NOMO-1 treated with DMSO at 0.1 percent for 48 hours (cell line): Measurements from ENCODE around the gene KSR2.
A peak's percentile ranks its signal among the peaks of the same experiment; 100 is the strongest.
"Not testable (repeated sequence)": the region's sequence is repeated elsewhere in the genome, so short reads cannot be mapped to it uniquely, and the experiment has no call there.

Source experiments
- DNase-seq: peaks from one replicate; lab custom pipeline; 2025; ENCODE audit not compliant: unreplicated experiment; lab: John Stamatoyannopoulos, UW

KSR2 gene

DNA sequence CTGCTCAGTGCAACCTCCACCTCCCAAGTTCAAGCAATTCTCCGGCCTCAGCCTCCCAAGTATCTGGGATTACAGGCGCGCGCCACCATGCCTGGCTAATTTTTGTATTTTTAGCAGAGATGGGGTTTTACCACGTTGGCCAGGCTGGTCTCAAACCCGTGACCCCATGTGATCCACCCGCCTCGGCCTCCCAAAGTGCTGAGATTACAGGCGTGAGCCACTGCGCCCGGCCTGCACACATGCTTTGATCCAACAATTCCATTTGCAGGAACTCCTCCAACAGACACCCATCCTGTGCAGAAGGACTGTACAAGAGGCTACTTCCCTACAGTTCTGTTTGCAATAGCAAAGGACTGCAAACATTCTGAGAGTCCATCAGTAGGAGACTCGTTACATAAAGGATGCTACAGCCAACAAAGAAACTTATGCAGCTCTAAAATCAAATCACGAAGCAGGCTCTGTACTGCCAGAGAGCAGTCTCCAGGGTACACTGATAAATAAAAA, 108.0 kb downstream of the KSR2 start:
- DNase-seq = not testable (repeated sequence)

DNA sequence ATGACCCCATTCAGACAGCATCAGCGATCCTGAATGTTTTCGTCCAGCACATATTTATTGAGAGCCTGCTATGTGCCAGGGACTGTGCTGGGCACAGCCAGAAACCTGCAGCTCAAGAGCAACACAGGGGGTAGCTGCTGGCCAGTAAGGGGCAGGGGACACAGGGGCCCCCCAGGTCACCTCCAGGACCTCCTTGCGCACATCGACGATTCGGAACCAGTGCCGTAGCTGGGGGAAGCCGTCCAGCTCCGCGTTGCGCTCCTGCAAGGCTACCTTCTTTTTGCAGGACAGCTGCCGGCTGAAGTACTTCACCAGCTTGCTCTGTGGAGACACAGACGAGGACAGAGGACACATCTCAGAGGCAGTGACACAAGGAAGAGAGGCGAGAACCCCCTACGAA, 108.7 kb downstream of the KSR2 start:
- no peak for DNase-seq

DNA sequence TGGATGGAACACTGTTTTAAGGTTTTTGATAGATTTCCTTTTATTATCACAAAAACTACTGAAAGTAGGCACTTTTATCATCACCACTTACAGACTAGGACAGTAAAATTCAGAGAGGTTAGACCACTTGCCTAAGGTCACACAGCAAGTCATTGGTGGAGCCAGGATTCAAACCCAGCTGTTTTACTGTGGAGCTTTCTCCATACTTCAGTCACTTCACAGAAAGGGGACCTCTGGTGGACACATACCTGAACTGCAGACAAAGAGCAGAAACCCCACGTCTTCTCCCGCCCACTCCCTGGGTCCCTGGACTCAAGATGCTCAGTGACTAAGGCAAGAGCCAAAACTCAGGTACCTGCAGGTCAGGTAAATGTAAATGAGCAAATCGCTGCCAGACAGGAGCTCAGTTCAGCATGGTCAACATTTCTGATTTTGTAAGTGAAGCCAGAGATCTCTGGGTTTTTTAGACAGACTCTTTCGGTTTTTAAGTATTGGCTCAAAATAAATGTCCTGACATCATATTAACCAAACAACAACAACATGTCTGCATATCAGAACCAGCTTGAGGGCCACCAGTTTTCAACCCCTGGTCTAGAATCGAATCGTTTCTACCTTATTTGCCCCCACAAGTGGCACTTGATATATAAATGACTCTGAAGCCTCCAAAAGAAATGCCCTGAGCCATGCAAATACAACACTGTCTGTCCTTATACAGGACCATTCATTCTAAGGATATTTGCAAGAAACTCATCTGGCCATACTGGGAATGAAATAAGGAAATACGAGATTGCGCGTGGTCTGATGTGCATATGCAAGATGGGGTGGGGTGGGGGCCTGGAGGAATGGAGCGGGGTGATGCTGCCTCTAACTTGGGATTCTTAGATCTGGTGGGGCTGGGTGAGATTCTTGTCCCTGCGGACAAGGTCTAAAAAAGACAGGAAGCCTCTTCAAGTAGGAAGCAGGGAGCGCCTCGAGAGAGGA, 110.9 kb downstream of the KSR2 start:
- peak; percentile 27 for DNase-seq

DNA sequence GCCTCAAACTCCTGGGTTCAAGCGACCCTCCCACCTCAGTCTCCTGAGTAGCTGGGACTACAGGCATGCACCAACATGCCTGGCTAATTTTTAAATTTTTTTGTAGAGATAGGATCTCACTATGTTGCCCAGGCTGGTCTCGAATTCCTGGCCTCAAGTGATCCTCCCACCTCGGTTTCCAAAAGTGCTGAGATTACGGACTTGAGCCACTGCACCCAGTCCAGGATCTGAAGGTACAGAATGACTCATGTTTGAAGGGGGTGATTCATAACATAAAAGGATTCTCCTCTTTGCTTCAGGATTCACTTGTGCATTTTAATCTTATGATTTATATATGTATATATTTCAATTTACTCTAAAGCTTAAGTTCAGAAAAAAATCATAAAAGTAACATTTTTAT, 111.7 kb downstream of the KSR2 start:
- not testable (repeated sequence) for DNase-seq

DNA sequence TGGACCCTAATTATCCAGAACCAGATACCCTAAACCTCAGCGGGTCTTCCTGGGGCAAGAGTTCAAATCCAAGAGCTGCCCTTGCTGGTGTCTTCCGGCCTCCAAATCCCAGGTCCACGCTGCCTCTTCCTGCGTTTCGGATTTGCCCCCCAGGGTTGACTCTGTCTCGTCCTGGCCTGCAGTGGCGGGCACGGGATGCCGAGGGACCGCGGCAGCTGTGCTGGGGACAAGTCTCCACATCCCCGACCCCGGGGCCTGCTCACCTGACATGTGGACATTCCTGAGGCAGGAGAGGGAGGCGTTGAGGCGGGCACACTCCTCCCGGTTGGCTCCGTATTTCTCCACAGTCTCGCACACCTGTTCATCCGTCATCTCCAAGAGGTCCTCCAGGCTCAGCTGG, 113.6 kb downstream of the KSR2 start:
- DNase-seq = no peak

DNA sequence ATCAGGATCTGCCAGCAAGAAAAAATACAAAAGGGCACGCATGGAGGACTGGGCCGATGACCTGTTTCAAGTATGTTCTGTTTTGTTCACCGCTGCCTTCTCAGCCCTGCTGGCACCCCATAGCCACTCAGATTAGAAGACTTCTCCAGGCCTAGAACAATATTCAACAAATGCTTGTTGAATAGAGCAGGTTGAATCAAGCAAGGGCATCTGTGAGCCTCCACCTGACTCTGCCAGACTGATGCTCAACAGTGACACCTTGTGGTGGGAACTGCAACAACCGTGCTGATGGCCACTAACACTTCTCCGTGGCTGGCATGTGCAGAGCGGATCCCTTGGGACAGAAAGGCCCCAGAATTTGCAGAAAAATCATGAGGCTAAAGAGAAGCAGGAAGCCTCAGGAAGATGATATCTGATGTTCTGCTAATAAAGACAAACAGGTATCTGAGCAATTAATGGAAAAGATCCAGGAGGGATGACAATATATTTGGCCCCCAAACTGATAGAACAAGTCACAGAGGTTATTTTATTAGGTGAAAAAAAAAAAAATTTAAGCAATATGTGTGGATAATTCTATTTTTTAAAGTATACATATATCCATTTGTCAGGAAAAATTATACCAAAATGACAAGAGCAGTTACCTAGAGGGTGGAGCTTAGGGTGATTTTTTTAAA, 114.3 kb downstream of the KSR2 start:
- DNase-seq = peak; percentile 39

DNA sequence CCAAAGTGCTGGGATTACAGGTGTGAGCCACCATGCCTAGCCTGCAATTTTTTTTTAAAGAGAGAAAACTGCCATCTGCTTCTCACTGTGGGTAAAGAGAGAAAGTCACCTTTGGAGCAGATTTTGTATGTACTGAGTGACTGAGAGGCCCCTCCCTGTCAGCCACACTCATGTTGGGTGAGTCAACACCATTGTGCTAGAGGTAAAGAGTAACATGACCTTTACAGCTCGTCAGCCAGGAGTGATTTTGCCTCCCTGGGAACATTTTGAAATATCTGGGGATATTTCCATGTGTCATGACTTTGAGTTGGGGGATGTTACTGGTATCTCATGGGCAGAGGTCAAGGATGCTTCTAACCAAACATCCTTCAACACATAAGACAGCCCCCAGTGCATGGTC, 115.2 kb downstream of the KSR2 start:
- no peak for DNase-seq

DNA sequence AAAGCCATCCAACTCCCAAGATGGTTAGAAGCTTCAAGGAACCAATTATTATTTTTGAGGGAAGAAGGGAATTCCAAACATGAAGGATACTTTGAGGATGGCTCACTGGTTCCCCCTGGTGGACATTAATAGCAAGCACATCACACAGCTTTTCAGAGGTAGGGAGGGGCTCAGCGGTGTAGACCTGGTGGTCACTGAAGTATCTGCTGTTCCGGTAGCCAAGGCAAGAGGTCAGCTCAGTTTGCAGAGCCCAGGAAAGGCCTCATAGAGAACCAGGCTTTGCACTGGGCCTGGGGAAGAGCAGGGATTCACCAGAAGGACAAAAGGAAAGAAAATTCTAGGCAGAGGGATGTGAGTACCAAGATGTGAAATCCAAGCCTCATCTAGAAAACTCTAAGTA, 118.7 kb downstream of the KSR2 start:
- DNase-seq = no peak

DNA sequence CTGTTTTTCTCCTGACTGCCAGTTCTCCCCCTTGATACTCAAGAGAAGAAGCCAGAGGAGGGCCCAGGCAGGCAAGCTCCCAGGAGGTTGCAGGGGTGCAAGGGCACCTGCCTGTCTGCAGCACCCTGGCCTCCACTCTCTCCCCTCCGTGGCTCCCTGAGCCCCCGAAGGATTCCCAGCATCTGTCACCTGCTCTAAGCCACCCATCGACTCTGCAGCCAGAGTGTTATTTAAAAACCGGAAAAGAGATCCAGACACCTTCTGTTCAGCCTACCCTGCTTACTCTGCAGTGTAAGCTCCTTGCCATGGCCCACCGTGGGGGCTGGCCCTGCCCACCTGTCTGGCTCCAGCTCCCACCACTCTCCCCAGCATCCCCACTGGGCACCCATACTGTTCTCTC, 121.4 kb downstream of the KSR2 start:
- DNase-seq = no peak

DNA sequence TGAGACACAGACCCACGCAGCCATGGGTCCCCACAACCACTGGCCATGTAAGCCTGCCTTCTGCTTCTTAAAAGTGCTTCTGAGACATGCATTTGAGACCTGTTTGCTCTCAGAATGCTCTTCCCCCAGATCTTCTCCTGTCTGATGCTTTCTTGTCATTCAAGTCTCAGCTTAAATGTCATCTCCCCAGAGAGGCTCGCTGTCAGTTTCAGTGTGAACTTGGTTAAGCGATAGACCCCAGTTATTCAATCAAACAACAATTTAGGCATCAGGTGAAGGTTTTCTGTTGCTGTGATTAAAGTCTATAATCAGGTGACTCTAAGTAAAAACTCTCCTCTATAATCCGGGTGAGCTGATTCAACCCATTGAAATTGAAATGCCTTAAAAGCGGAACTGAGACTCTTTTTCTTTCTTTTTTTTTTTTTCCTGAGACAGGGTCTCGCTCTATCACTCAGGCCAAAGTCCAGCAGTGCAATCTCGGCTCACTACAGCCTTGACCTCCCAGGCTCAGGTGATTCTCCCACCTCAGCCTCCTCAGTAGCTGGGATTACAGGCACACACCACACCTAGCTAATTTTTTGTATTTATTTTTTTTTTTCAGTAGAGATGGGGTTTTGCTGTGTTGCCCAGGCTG, 123.4 kb downstream of the KSR2 start:
- DNase-seq = peak; percentile 50

DNA sequence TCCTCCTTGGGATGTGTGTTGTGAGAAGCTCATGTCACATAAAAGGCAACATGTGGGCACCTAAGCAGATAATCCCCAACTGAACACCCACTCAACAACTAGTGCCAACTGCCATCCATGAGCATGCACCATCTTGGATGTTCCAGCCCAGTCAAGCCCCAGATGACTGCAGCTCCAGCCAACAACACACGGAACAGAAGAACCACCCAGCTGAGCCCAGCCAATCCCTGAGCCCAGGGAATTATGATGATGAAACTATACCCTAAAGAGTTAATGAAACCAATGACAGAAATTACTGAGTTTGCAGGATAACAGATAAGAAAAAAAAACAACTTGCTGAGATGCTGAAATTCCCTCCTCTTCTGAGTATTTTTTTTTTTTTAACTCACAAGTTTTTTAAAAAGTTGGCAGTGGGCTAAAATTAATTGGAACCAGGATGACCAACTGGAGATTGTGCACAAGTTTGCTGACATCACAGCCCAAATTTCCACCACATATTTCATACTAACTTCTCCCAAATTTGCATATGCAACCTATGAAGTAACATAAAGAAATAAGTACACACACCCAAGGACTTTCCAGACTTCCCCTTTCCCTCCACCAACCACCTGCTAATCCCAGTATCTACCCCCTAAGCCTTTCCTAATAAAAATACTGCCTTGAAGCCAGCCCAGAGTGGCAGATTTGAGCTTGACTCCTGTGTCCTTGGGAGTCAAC, 124.5 kb downstream of the KSR2 start:
- no peak for DNase-seq

DNA sequence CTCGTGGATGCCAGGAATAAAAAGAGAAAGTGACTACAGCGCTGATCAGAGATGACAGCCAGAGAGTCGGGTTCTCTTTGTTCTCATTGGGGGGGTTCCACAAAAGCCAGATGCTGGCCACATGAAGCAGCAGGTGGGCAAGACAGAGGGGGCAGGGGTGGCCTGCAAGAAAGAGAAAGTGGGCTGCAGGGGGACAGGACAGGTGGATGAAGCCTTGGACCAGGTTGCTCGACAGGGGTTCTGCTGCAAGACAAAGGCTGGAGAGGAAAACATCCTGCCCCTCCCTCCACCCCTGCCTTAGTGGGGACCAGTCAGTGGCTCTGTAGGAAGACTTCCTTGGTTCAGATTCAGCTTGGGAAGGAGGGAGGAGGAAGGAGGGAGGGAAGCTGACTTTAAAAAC, 126.2 kb downstream of the KSR2 start:
- no peak for DNase-seq

DNA sequence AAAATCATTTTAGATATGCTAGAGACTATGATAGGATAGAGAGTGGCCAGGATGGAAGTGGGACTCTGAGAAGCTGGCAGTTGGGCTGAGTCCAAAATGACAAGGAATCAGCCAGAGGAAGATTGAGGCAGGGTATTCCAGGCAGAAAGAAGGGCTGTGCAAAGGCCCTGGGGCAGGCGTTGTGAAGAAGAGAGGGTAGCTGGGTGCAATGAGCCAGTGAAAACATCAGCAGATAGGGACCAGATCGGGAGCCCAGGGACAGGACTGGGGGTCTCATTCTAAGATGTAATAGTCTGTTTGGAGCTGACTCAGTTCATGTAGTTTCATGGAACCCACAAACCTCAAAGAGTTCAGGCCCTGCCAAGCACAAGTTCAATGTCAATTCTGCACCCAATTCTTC, 126.6 kb downstream of the KSR2 start:
- no peak for DNase-seq

DNA sequence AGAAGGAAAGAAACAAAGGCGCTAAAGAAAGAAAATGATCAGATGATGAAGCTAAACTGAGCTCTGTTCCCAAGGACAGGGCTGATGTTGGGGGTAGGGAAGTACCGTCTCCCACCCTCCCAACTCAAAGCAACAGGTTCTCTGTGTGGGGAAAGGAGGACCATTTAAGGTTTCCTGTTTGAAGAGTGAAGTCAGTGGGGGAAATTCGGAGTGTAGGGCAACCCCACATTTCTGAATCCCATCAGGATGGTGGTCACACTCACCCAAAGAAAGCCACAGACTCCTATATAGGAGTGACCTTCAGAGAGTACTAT, 131.1 kb downstream of the KSR2 start:
- DNase-seq = no peak

DNA sequence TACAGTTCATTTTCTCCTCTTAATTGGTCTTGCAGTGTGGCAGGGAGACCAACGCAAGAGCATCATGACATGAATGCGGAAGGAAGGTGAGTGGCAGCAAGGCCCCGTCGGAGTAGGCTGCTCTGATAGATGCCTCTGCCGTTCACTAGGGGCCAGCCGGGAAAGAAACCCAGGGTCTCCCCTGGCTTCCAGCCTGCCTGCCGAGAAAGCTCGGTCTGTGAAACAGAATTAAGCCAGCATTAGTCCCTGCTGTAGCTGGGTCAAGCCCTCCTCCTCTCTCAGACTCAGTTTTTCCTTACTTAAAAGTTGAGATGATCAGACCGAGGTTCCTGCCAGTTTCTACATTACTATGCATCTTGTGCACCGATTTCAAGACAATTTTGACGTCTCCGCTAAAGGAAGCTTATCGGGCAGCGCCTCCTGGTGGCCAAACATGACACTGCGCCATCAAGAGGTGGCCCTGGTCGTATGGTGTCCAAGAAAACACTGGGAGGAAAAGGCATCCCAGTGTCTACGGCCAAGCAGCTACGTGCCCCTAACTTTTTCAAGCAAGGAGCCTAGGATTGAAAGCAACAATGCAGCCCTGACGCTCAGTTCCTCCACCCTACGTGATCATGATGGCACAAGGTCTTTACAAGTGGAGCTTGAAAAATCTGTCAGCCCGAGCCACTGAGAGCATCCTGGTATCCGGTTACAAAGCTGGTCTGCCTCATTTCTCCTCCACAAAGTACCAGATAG, 131.6 kb downstream of the KSR2 start:
- peak; percentile 63 for DNase-seq

DNA sequence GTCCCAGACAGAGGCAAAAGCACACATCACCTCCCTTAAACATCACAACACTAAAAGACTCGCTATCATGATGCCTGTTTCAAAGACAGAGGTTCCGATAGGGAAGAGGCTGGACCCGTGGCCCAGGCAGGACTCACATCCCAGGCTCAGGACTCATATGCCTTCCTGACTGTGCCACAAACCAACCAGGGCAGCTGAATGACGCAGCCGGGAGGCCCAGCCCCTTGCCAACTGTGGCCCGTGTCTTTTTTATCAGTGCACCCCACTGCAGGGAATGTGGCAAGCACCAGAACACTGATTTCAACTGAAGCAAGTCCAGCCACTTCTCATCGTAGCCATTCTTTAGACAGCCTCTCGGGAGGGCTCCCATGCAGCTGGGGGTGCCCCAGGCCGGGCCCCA, 132.3 kb downstream of the KSR2 start:
- DNase-seq = no peak

DNA sequence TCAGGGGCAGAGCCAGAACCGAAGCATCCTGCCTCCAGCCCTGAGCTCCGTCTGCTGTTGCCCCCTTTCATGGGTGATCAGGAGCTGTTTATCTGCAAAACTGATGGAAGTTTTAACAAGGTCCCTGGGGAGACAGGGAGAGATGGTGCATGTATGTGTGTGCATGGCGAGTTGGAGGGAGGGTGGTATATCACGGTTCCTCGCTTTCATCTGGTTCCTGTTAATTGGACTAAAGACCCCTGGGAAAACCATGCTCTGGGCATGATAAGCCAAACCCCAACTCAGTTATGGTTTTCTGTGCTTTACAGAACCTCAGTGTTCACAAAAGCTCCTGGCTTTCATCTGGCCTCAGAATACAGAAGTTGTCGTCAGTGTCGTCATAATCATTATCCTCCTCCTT, 133.6 kb downstream of the KSR2 start:
- no peak for DNase-seq

DNA sequence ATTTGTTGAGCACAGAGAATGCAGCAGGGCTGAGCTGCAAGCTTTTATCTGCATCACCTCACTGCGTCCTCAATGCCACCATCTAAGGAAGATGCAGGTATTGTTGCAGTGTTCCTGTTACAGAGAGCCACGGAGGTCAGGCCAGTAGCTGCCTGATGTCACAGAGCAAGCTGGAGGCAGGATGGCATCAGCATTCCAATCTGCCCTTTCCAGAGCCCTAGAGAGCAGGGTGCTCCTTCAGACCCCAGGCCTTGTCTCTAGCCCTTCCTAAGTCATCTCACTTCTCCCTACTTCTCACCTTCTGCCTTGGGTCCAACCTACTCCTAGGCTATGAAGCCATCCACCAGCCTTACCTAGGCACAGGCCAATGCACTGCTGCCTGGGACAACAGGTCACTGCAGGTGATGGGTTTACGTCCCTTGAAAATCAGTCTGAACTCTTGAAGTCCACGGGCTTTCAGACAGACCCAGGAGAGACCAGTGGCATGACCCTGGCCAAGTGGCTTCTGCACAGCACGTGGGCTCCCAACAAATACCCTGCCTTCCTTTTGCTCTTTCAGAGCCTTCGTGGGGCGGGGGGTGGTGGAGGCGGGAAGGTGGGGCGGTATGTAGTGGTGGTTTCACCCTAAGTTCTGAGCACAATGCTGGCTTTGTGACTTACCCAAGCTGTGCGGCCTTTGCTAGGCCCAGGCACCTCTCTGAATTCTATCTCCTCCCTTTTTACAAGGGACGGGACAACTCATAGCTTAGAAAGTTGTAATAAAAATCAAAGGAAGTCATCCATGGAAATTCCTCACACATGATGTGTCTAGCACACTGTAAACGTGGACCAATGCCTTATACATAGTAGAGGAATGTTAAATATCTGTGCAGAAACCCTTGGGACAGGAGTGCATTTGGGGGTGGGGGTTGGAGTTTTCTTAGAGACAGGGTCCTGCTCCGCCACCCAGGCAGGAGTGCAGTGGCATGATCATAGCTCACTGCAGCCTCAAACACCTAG, 136.0 kb downstream of the KSR2 start:
- no peak for DNase-seq

DNA sequence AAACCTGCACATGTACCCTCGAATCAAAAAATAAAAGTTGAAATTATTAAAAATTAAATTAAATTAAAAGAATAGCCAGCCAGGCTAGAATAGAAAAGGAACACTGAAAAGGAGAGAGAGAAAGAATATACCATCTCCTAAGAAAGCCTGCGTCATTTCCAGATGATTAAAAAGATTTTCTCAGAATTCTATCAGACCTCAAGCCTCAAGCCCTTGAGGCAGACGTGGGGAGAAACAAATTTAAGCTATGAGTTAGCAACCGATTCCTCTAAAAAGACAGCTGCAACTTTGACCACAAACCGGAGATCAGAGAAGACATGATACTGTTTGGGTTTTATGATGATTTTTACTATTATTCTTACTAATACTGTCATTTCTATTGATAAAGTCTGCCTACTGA, 138.3 kb downstream of the KSR2 start:
- DNase-seq = no peak
